HL-60 (cell line): Measurements from ENCODE around the gene TRERF1.

Source experiments
- GABPA ChIP-seq: IDR thresholded peaks from 2 replicates; pipeline ENCODE4 v1.6.1; 2012; ENCODE audit warnings: low read depth
- POLR2AphosphoS5 ChIP-seq: IDR thresholded peaks from 2 replicates; pipeline ENCODE4 v1.6.1; 2012; ENCODE audit warnings: low read depth
- SPI1 ChIP-seq: IDR thresholded peaks from 2 replicates; pipeline ENCODE4 v1.6.1; 2012; ENCODE audit warnings: low read depth, mild to moderate bottlenecking, borderline replicate concordance
- TF ChIP-seq, protein P1 (sequence below): IDR thresholded peaks from one replicate; pipeline ENCODE4 v1.5.1; 2011; ENCODE audit warnings: low read length, control low read depth, inconsistent platforms; ENCODE audit not compliant: insufficient read depth

DNA sequence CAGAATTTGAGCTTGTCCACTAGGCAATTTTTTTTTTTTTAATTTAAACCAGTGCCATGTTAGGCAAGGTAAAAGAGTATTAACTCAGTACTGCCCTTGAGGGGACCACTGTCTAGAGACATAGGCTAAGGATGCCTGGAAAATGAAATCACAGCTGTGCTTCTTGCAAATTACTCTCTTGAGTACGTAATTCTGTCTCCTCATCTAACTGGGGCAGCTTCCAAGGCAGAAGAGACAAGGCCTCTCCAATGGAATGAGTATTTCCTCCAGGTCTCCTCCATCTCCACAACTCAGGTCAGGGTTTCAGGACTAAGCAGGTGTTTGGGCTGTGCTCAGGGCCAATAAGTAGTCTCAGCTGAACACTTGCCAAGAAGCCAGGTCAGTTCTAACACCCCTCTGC, 200.2 kb downstream of the TRERF1 start:
- TF ChIP-seq, protein P1, sequence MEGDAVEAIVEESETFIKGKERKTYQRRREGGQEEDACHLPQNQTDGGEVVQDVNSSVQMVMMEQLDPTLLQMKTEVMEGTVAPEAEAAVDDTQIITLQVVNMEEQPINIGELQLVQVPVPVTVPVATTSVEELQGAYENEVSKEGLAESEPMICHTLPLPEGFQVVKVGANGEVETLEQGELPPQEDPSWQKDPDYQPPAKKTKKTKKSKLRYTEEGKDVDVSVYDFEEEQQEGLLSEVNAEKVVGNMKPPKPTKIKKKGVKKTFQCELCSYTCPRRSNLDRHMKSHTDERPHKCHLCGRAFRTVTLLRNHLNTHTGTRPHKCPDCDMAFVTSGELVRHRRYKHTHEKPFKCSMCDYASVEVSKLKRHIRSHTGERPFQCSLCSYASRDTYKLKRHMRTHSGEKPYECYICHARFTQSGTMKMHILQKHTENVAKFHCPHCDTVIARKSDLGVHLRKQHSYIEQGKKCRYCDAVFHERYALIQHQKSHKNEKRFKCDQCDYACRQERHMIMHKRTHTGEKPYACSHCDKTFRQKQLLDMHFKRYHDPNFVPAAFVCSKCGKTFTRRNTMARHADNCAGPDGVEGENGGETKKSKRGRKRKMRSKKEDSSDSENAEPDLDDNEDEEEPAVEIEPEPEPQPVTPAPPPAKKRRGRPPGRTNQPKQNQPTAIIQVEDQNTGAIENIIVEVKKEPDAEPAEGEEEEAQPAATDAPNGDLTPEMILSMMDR: no peak
- TF ChIP-seq GABPA: no peak
- no peak for TF ChIP-seq SPI1
- no peak for TF ChIP-seq POLR2AphosphoS5
